Measurements from ENCODE around the gene STN1. TPM values are rescaled to one million over a fixed set of nuclear protein-coding genes. Genes with fewer than 3 reads are reported as not detected.

Gene STN1
- total and polyA plus RNA-seq, 10 of the 15 experiments (the other 5 are each of a cell fraction or from before 2014, with no cell fraction given), result 22.2 to 31.8 (median 28.5) TPM

- in situ Hi-C loops (cut with MboI), result no loop called here
- Histone ChIP-seq H2AFZ (ENCODE audit: control insufficient read depth, low read depth, low read length) (no peak overlapping the region), H3K4me3 (no peak overlapping the region), H4K20me1 (ENCODE audit: control insufficient read depth, insufficient read depth) (no peaks in the 10 kb centered on the region), H3K27me3 (replicated peaks in 1 of 2; ENCODE audit: control insufficient read depth in 2 of 2, insufficient read depth in 2 of 2, low read length in 1 of 2) (peaks cover 4 to 9% of the 10 kb centered on the region in 2 experiments; a peak in 2 of 4 replicates), H3K36me3 (ENCODE audit: control insufficient read depth in 2 of 2, insufficient read depth in 2 of 2, low read length in 1 of 2) (no peaks in the 10 kb centered on the region), H3K9ac (ENCODE audit: control insufficient read depth, insufficient read depth, low read length) (no peak overlapping the region), H3K79me2 (ENCODE audit: control insufficient read depth, insufficient read depth, low read length) (no peaks in the 10 kb centered on the region), H3K4me1 (ENCODE audit: control insufficient read depth, insufficient read depth, low read length) (no peaks in the 10 kb centered on the region), H3K4me2 (ENCODE audit: control insufficient read depth, insufficient read depth) (no peak overlapping the region), H3K9me3 (replicated peaks; ENCODE audit: control insufficient read depth, insufficient read depth, low read length) (no peaks in the 10 kb centered on the region), H3K27ac (ENCODE audit: control insufficient read depth, insufficient read depth) (no peak overlapping the region)
- ChIA-PET SMC1A (ENCODE audit: uncharacterized antibody, unreplicated experiment) (interaction anchor here (1.2 kb wide), 1 partner anchor 25 kb away, joined by 3 read pairs; no protein-coding TSS in a partner anchor), RAD21 (ENCODE audit: unreplicated experiment) (interaction anchor here (1.7 kb wide), 1 partner anchor 137 kb away, joined by 8 read pairs; no protein-coding TSS in a partner anchor), CTCF (interaction anchor here (1.0 kb wide), 1 partner anchor 19 kb away, joined by 3 read pairs; no protein-coding TSS in a partner anchor), POLR2A (no interaction called here)
- FAIRE-seq (no peak), DNase-seq (ENCODE audit: low read depth, low spot score) (no peak), ATAC-seq (no peak)
- no TSS peak for BruUV-seq (replicated peaks)
- intact Hi-C loops (cut with micrococcal nuclease; ENCODE audit: unreplicated experiment), result no loop called here
- TF ChIP-seq ZNF24 (IDR thresholded peaks at IDR 0.05), result no peak
- no peak for TF ChIP-seq NR2F1 (conservative IDR thresholded peaks at IDR 0.05)
- TF ChIP-seq ATF7 (IDR thresholded peaks at IDR 0.05; ENCODE audit: low read depth), result no peak
- TF ChIP-seq BCLAF1 (IDR thresholded peaks at IDR 0.05), result no peak
- no peak for TF ChIP-seq IKZF1 (conservative IDR thresholded peaks at IDR 0.05)
- no peak for TF ChIP-seq ZBTB40 (IDR thresholded peaks at IDR 0.05; ENCODE audit: borderline replicate concordance)
- no peak for TF ChIP-seq SMAD1 (IDR thresholded peaks at IDR 0.05; ENCODE audit: low read depth, partially characterized antibody)
- TF ChIP-seq RBBP5 (conservative IDR thresholded peaks at IDR 0.05), result no peak
- TF ChIP-seq NR2C2 (IDR thresholded peaks at IDR 0.05; ENCODE audit: borderline replicate concordance, control insufficient read depth, insufficient read length, low read depth), result no peak
- no peak for TF ChIP-seq HDAC2 (IDR thresholded peaks at IDR 0.05)
- no peak for TF ChIP-seq MEF2A (IDR thresholded peaks at IDR 0.05; ENCODE audit: insufficient read depth, low read depth, low read length)
- no peak for TF ChIP-seq ZNF622 (IDR thresholded peaks at IDR 0.05)
- TF ChIP-seq GATAD2B (conservative IDR thresholded peaks at IDR 0.05; ENCODE audit: low read depth), result no peak
- TF ChIP-seq KDM1A (IDR thresholded peaks at IDR 0.05; ENCODE audit: borderline replicate concordance), result no peak
- no peak for TF ChIP-seq ASH2L (IDR thresholded peaks at IDR 0.05; ENCODE audit: borderline replicate concordance, low read depth)
- no peak for TF ChIP-seq ZBTB33 (IDR thresholded peaks at IDR 0.05)
- 49% methylated on average over 9 of the region's 10 CpGs for WGBS (ENCODE audit: insufficient coverage, insufficient replicate concordance, low lambda C conversion rate, missing lambda C conversion rate)
Observed at GRCh38 chr10:103849212-103849877, 68.6 kb downstream of the STN1 start.

Measured in GM12878 (cell line).